Dermis microvascular lymphatic vessel endothelial cell (primary cell): ENCODE results near the gene CATSPERB. TPM values are rescaled to one million over a fixed set of nuclear protein-coding genes. Genes with fewer than 3 reads are reported as not detected.

Experiments
- total RNA-seq: library from RNA; depleted of rRNA; stranded (reverse); fragments of >200 nt; gene quantifications from 2 replicates; pipeline ENCODE4 v1.2.1, GENCODE V29; 2014

The CATSPERB gene
- total RNA-seq, 1 donor from 2014 or later: 0.13 TPM

Other genes with a start within 250 kb of the CATSPERB start
- 58.9 and 61.7 TPM in 2 replicates for gene PPP4R3A, start 221.8 kb downstream of the CATSPERB start, total RNA-seq
- 7.4 and 40.0 TPM in 2 replicates for gene TC2N, start 135.4 kb upstream of the CATSPERB start, total RNA-seq
- 0.26 and 0.89 TPM in 2 replicates for gene FBLN5, start 215.6 kb upstream of the CATSPERB start, total RNA-seq